ENCODE measurements around the gene SNX21. TPM values are rescaled to one million over a fixed set of nuclear protein-coding genes. Genes with fewer than 3 reads are reported as not detected.

The SNX21 gene
- total RNA-seq, 1 experiment from 2014 or later = 11.9 TPM

DNA sequence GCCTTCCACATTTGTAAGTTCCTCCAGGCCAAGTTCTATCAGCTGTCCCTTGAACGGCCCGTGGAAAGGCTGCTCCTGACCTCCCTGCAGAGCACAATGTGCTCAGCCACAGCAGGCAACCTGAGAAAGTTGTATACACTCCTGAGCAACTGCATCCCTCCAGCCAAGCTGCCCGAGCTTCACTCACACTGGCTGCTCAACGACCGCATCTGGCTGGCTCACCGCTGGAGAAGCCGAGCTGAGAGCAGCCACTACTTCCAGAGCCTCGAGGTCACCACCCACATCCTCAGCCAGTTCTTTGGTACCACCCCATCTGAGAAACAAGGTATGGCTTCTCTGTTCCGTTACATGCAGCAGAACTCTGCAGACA lies 49.5 kb downstream of the SNX21 start:
- H4K20me1 ChIP-seq (ENCODE audit: insufficient read depth) = no peaks in the 10 kb centered on the region
- ATAC-seq (no peak), DNase-seq (ENCODE audit: low read depth, low spot score) (no peak)
- H3K36me3 ChIP-seq (ENCODE audit: control insufficient read depth in 1 of 2, insufficient read depth in 2 of 2, low read length in 2 of 2) = peaks cover 8 to 18% of the 10 kb centered on the region in 2 experiments; a peak in 2 of 4 replicates
- H3K9me3 ChIP-seq (ENCODE audit: control insufficient read depth in 1 of 2, insufficient read depth in 1 of 2, low read depth in 1 of 2, low read length in 2 of 2) = no peaks in the 10 kb centered on the region
- H3K4me2 ChIP-seq (ENCODE audit: low read length) = no peak overlapping the region
- H3K79me2 ChIP-seq (ENCODE audit: insufficient read depth, low read length) = peaks cover 19% of the 10 kb centered on the region
- no peaks in the 10 kb centered on the region for H3K9me2 ChIP-seq (ENCODE audit: insufficient read depth)
- CTCF ChIA-PET = no interaction called here
- intact Hi-C loops (cut with micrococcal nuclease) = no loop called here
- H3K27me3 ChIP-seq (ENCODE audit: insufficient read depth, low read length) = no peaks in the 10 kb centered on the region
- H3K4me1 ChIP-seq (ENCODE audit: control insufficient read depth in 1 of 2, insufficient read depth in 2 of 2, low read length in 2 of 2) = peaks cover 16 to 27% of the 10 kb centered on the region in 2 experiments
- POLR2A ChIA-PET = no interaction called here
- BruUV-seq (replicated peaks) = no TSS peak
- TF ChIP-seq SRF (IDR thresholded peaks at IDR 0.05; ENCODE audit: low read depth) (no peak), CEBPB (IDR thresholded peaks at IDR 0.05; ENCODE audit: low read depth) (no peak), SIN3A (IDR thresholded peaks at IDR 0.05; ENCODE audit: low read depth) (no peak), REST (IDR thresholded peaks at IDR 0.05; ENCODE audit: low read depth) (no peak), POLR2A (IDR thresholded peaks at IDR 0.05; ENCODE audit: borderline replicate concordance, extremely low read depth, insufficient read depth, insufficient read length) (no peak), EZH2 (IDR thresholded peaks at IDR 0.05) (no peak), EZH2phosphoT487 (IDR thresholded peaks at IDR 0.05; ENCODE audit: borderline replicate concordance) (no peak), TCF7L2 (IDR thresholded peaks at IDR 0.05; ENCODE audit: borderline replicate concordance, extremely low read depth, insufficient read depth, insufficient read length) (no peak), ZBTB33 (IDR thresholded peaks at IDR 0.05; ENCODE audit: extremely low read depth, insufficient replicate concordance, low read length) (no peak), ZNF274 (IDR thresholded peaks at IDR 0.05; ENCODE audit: low read depth, low read length) (no peak), ZFX (IDR thresholded peaks at IDR 0.05) (no peak), CTCF (IDR thresholded peaks at IDR 0.05 in 2 of 3, conservative IDR thresholded peaks at IDR 0.05 in 1 of 3; ENCODE audit: borderline replicate concordance in 1 of 3, insufficient read depth in 1 of 3, low read depth in 2 of 3, low read length in 2 of 3) (no peak), CBX3 (IDR thresholded peaks at IDR 0.05; ENCODE audit: low read depth) (no peak), SP1 (IDR thresholded peaks at IDR 0.05; ENCODE audit: low read depth) (no peak), ELF1 (IDR thresholded peaks at IDR 0.05; ENCODE audit: borderline replicate concordance, low read depth) (no peak), RAD21 (IDR thresholded peaks at IDR 0.05; ENCODE audit: low read depth) (no peak), FOSL1 (IDR thresholded peaks at IDR 0.05; ENCODE audit: low read depth) (no peak), ATF3 (IDR thresholded peaks at IDR 0.05) (no peak)
- no peak overlapping the region for H2AFZ ChIP-seq (ENCODE audit: low read depth, low read length, poor library complexity, severe bottlenecking)
- no peak overlapping the region for H3K27ac ChIP-seq (ENCODE audit: low read depth, low read length)
- RAD21 ChIA-PET (ENCODE audit: low non-redundant PET in 1 of 2, low total read pairs in 2 of 2, uncharacterized antibody in 2 of 2, unreplicated experiment in 2 of 2) = no interaction called here
- no peak overlapping the region for H3K9ac ChIP-seq (ENCODE audit: low read length)
- no peak overlapping the region for H3K4me3 ChIP-seq (replicated peaks in 1 of 2; ENCODE audit: low read depth in 1 of 2, low read length in 2 of 2)
